GM21390 (cell line): Measurements from ENCODE around the gene MBD2.
"Not testable (repeated sequence)": the region's sequence is repeated elsewhere in the genome, so short reads cannot be mapped to it uniquely, and the experiment has no call there.

Experiments
- ATAC-seq: cut with Tn5 transposase; IDR thresholded peaks from one replicate; pipeline ENCODE4 v1.9.1; 2021; ENCODE audit not compliant: unreplicated experiment

MBD2 gene

GRCh38 chr18:54154231-54154630, 70.2 kb downstream of the MBD2 start:
- no peak for ATAC-seq

DNA sequence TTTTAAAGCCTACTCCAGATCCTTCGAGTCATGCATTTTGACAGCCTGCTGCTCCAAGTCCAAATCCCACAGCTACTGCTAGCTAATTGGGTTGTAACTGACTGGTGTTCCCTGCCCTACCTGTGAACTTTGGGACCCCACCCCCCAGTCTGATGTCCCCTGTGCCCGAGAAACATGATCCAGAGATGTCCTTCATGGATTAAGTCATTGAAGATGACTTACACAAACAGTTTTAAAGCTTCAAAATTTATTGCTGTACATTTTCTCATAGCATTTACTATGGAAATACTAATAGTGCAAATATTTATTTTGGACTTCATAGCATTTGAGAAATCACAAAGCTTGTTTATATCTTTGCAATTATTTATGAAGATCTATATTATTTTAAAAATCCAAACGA, 73.1 kb downstream of the MBD2 start:
- no peak for ATAC-seq

DNA sequence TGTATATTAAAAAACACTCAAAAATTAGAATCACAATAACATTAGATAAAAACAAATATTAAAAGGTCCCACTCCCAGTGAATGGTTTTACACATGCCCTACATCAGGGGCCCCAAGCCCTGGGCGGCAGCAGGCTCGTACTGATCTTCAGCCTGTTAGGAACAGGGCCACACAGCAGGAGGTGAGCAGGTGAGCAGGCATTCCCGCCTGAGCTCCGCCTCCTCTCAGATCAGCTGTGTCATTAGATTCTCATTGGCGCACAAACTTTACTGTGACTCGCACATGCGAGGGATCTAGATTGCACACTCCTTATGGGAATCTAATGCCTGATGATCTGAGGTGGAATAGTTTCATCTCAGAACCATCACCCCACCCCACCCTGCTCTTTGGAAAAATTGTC, 74.2 kb downstream of the MBD2 start:
- ATAC-seq, result no peak

DNA sequence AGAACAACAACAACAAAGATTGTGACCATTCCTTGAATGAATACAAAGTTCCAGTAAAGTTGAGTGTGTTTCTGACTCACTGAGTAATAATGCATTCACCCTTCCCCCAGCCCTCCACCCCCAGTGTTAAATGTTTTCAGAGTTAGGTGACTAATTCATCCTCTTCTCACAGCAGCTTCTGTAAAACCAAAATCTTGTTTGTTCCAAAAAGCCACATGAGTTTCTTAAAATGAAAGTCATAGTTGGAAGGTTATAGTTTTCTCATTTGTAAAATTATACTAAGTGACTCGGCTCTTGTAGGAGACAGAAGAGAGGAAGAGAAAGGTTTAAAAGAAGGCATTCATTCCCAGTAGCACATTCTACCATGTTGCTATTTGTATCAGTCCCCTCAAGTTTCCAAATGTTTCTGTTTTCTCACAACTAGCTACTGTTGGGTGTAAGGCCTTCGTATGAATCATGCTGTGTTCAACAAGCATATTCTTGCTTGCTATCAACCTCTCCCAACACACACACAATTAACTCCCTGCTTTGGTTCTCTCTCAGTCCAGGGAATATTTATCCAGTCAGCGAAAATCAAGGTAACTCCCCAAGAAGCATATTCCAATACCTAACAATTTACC, 75.3 kb downstream of the MBD2 start:
- ATAC-seq, result peak; percentile 53

DNA sequence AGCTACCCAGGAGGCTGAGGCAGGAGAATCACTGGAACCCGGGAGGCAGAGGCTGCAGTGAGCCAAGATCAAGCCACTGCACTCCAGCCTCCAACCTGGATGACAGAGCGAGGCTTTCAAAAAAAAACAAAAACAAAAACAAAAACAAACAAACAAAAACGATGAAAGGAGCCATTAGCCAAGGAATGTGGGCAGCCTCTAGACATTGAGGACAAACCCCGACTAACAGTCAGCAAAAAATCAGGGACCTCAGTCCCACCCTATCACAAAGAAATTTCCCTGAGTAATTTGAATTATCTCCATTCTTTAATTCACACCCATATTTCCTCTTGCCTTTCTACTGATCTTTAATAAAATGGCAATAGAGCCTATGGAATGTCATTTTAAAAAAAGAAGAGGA, 75.8 kb downstream of the MBD2 start:
- ATAC-seq, result no peak

- no peak for ATAC-seq
Measured at GRCh38 chr18:54148151-54148550, 76.3 kb downstream of the MBD2 start.

DNA sequence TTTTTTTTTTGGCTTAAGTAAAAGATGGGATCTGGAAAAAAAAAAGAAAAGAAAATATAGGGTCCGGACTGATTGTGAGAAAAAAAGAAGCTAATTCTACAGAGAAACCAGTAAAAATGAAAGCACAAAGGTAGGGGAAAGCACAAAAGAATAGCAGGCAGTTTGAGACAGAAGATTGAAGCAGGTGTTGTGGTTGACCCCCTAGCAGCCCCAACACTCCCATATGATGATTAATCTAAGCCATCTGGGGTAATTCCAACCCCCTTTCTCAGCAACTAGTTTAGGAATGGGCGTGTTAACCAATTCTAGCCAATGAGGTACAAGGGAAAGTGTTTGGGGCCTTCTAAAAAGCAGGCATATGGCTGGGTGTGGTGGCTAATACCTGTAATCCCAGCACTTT, 77.0 kb downstream of the MBD2 start:
- ATAC-seq, result peak; percentile 75

DNA sequence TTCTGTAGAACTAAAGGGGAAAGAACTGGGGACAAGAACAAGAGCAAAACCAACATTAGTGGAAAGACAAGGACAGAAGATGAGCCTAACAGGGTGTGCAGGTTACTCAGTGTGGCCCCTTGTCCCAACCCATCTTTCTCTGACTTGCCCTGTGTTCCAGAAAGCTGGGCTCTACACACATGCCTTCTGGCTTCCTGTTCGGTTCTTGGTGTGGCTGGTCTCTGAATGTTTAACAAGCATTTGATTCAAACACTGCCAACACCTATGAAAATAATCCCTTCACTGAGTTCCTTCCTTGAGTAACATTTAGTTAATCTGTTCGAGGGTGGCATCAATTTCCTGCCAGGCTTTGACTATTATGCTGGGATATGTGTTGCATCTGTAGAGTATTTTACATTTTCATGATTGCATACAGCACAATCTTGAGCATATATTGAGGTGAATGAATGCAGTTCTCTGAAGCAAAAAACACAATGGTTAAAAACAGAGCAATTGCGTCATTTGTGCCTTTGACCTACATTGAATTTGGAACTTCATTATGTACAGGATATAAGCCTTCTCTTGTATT, 83.3 kb downstream of the MBD2 start:
- no peak for ATAC-seq

DNA sequence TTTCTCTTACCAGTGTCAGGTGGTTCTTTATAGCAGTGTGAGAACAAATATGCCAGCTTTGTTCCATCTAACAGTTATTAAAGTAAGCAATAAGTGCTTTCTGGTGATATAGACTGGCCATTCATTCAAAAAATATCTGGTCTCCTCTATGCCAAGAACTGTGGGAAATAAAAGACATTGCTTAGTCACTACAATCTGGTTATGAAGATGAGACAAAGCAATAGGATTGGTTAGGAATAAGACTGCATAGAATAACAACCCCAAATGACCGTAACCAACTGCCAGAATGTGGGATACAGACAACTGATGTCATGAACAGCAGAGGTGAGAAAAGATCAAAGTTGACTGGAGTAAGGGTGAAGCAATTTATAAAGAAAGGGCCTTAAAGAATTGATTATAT, 83.8 kb downstream of the MBD2 start:
- no peak for ATAC-seq

GRCh38 chr18:54135216-54135615, 89.3 kb downstream of the MBD2 start:
- ATAC-seq, result no peak

- ATAC-seq, result no peak
Measured at GRCh38 chr18:54134053-54134452, 90.4 kb downstream of the MBD2 start.

GRCh38 chr18:54130631-54131030, 93.8 kb downstream of the MBD2 start:
- ATAC-seq, result no peak

- ATAC-seq, result no peak
Measured at GRCh38 chr18:54130177-54130576, 94.3 kb downstream of the MBD2 start.

DNA sequence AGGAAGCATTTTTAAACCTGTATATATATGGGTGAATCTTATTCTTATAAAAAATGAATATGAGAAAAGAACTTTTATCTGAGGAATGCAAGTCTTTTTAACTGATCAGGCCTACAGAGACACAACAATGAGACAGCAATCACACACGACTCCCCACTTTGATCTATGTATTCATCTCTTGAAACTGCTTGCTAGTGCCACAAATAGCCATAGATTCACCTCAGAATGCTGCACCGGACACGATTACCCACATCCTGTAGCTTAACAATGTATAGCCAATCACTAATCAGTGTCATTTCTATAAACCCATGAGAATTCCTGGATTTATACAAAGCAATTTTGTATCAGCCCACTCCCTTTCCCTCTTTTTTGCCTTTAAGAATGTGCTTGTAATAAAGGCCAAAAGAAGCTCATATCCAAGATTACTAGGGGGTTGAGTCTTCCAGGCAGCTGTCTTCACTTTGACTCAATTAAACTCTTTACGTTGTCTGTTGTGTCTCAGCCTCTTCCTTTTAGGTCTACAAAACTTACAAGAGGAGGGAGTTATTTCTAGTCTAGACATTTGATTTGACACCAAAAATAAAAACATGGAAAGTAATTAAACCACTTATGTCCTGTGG, 94.9 kb downstream of the MBD2 start:
- peak; percentile 87 for ATAC-seq

DNA sequence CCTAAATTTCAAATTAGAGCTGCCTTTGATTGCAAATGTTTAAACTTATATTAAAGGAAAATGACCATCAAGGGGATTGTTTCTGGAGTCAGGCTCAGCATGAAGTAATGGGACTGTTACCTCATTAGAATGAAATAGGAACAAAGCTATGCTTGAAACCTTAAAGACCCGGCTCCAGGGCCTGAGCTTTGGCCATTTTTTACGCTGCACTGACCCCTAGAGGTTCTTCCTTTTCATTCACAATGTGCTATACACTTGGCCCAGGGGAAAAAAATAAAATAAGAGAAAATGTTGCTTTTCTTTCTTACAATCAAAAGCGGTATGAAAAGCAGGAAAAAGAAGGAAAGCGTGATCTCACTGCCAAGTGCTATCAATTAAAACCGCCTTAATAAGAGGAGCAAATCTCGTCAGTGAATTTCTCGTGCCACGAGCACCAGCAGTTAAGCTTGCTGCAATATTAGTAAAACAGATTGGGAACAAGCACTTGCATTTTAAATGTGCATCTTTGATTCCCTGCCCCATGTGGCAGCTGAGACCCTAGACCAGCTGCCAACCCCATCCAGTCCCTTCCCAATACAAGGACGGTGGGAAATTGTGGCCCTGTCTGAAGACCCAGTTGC, 96.6 kb downstream of the MBD2 start:
- peak; percentile 61 for ATAC-seq

GRCh38 chr18:54125429-54125828, 99.0 kb downstream of the MBD2 start:
- no peak for ATAC-seq

DNA sequence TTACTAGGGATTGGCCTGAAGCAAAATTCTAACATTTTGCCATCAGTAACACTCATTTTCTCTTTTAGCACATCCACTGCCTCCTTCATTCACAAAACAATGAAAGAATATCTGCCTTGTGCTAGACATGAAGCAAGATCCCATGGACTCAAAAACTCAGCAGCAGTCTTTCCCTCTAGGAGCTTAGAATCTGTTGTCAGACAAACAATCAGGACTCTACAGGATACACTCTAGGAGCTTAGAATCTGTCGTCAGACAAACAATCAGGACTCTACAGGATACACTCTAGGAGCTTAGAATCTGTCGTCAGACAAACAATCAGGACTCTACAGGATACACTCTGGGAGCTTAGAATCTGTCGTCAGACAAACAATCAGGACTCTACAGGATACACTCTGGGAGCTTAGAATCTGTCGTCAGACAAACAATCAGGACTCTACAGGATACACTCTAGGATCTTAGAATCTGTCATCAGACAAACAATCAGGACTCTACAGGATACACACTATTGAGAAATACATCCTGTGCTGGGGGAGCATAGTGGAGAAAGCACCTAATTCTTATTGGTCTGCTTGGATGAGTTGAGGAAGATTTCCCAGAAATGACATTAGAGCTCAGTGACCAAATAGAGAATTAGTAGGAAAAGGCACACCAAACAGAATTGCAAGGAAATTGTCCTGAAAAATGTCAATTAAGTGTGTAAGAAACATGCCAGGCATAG, 100.6 kb downstream of the MBD2 start:
- ATAC-seq, result not testable (repeated sequence)

DNA sequence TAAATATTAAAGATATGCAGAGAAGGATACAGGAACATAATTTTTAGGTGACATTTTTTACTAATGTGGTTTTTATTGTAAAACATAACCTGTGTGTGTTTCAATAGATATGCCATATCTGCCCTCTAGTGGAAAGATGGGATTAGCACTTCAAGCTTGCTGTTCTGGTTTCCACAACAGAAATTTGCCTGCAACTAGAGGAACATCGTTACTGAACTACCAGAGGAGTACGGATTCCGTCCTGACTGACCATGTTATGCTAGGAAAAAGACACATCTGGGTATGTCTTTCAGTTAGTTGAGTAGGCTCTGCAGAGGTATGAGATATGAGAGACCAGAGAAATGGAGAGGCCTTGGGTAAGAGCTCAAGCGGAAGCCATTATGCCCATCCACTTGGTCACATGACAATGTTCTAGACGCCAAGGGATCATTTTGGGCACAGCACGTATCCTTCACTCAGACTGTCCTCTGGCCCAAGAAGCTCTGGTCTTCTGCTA, 104.9 kb downstream of the MBD2 start:
- ATAC-seq, result peak; percentile 93

GRCh38 chr18:54117853-54118773, 106.4 kb downstream of the MBD2 start:
- ATAC-seq, result no peak

- no peak for ATAC-seq
Measured at GRCh38 chr18:54116541-54117257, 107.8 kb downstream of the MBD2 start.
